GM19035 (cell line): Measurements from ENCODE around the gene RASAL1.

ENCODE experiments used
- ATAC-seq: cut with Tn5 transposase; IDR thresholded peaks from one replicate; pipeline ENCODE4 v1.9.1; 2021; ENCODE audit not compliant: unreplicated experiment

RASAL1 gene

GRCh38 chr12:113135178-113136127, at the start of gene RASAL1:
Gene RASAL1, minus strand, starts transcription at chr12:113135761. Its CDS starts 299 bp downstream, at chr12:113135462.
- no peak for ATAC-seq

- ATAC-seq: peak; percentile 80
Measured at GRCh38 chr12:113184900-113185179, 49.3 kb upstream of the RASAL1 start.

- peak; percentile 55 for ATAC-seq
Measured at GRCh38 chr12:113184098-113184899, 48.7 kb upstream of the RASAL1 start.

- ATAC-seq: no peak
Measured at GRCh38 chr12:113183030-113183589, 47.5 kb upstream of the RASAL1 start.

- no peak for ATAC-seq
Measured at GRCh38 chr12:113181975-113182374, 46.4 kb upstream of the RASAL1 start.

GRCh38 chr12:113180333-113180732, 44.8 kb upstream of the RASAL1 start:
- no peak for ATAC-seq

GRCh38 chr12:113179023-113179422, 43.5 kb upstream of the RASAL1 start:
- no peak for ATAC-seq

GRCh38 chr12:113174461-113175384, 39.2 kb upstream of the RASAL1 start:
- ATAC-seq: no peak

GRCh38 chr12:113173081-113173698, 37.6 kb upstream of the RASAL1 start:
- no peak for ATAC-seq

- no peak for ATAC-seq
Measured at GRCh38 chr12:113172185-113172584, 36.6 kb upstream of the RASAL1 start.

- no peak for ATAC-seq
Measured at GRCh38 chr12:113171543-113171942, 36.0 kb upstream of the RASAL1 start.

- ATAC-seq: no peak
Measured at GRCh38 chr12:113170926-113171325, 35.4 kb upstream of the RASAL1 start.

GRCh38 chr12:113170457-113170856, 34.9 kb upstream of the RASAL1 start:
- no peak for ATAC-seq

- ATAC-seq: no peak
Measured at GRCh38 chr12:113169697-113170096, 34.1 kb upstream of the RASAL1 start.

GRCh38 chr12:113167868-113168267, 32.3 kb upstream of the RASAL1 start:
- no peak for ATAC-seq

- no peak for ATAC-seq
Measured at GRCh38 chr12:113165521-113166450, 30.2 kb upstream of the RASAL1 start.

- no peak for ATAC-seq
Measured at GRCh38 chr12:113164014-113164413, 28.5 kb upstream of the RASAL1 start.

- no peak for ATAC-seq
Measured at GRCh38 chr12:113163030-113163360, 27.4 kb upstream of the RASAL1 start.
